Psoas muscle (tissue), 8 donors: ENCODE results near the gene ZBTB46. TPM values are rescaled to one million over a fixed set of nuclear protein-coding genes. Genes with fewer than 3 reads are reported as not detected.

Experiments
- ATAC-seq, 4 donors: fragments of 200-7000 bp; cut with Tn5 transposase; one replicate each; pipeline ENCODE4 v1.9.1; 2020; ENCODE audit warnings: moderate library complexity in 3 of 4, mild to moderate bottlenecking in 2 of 4
- DNase-seq, 2 donors: peaks; one replicate each; pipeline ENCODE4 v3.0.0-alpha.2; 2020
- H3K27ac ChIP-seq: fragments of 200-600 bp; one replicate; pipeline ENCODE4 v1.8.0; 2022
- H3K27me3 ChIP-seq, 3 donors: fragments of 200-600 bp in 1 of 3; one replicate each; pipeline versions ENCODE4 v1.6.1 to v1.8.0; 2013 to 2022; ENCODE audit warnings: low read length in 2 of 3, mild to moderate bottlenecking in 2 of 3, moderate library complexity in 1 of 3; ENCODE audit not compliant: insufficient read depth in 3 of 3
- H3K36me3 ChIP-seq, 2 donors: fragments of 200-600 bp in 1 of 2; one replicate each; pipeline versions ENCODE4 v1.6.1 to v1.8.0; 2013 to 2022; ENCODE audit warnings: low read depth in 1 of 2, mild to moderate bottlenecking in 1 of 2, moderate library complexity in 1 of 2; ENCODE audit not compliant: insufficient read depth in 1 of 2
- H3K4me1 ChIP-seq: fragments of 200-600 bp; one replicate; pipeline ENCODE4 v1.8.0; 2022
- H3K4me3 ChIP-seq: fragments of 200-600 bp; one replicate; pipeline ENCODE4 v1.8.0; 2022; ENCODE audit warnings: mild to moderate bottlenecking
- H3K9me3 ChIP-seq: fragments of 200-600 bp; one replicate; pipeline ENCODE4 v1.8.0; 2022
- CTCF ChIP-seq: fragments of 200-600 bp; IDR thresholded peaks from one replicate; pipeline ENCODE4 v1.8.0; 2022; ENCODE audit warnings: antibody characterized with exemption
- WGBS, 3 donors: extraction: QIAGEN DNeasy Blood & Tissue Kit; methylation state at CpG; one replicate each; pipeline versions ENCODE4 v1.1.6 to v1.1.7; 2013; 5-methylcytosine and 5-hydroxymethylcytosine counted together
- intact Hi-C, 2 donors: fragments of 100-400 bp; cut with DNase I; formaldehyde crosslinking; loops; one replicate each; pipeline versions ENCODE4 v1.11.0 to v1.14.2; 2022
- polyA plus RNA-seq, 3 donors: library from polyadenylated mRNA; stranded (reverse); fragments of 200-250 nt; gene quantifications; one replicate each; pipeline ENCODE4 v1.2.3, GENCODE V29; 2013
- total RNA-seq, 4 donors: library from RNA; stranded (reverse); fragmentation: NEBNext Ultra II Directional in 2 of 4; extraction: Animal tissue kit (Norgen Biotek cat#: 25700) in 2 of 4; gene quantifications; one replicate each; pipeline versions ENCODE4 v1.2.1 to v1.2.4, GENCODE V29; 2021 to 2023
- donor health status: healthy with polysubstance abuse.
- donor health status: DM: no; HTN: no; CAD: no; lungs with moderate emphysema.
- donor health status: Bipolar disorder and iron deficiency.
- donor health status: healthy.
- donor health status: DM: yes; HTN: yes; CAD: no.
- donor health status: DM: no; HTN: no; CAD: no.
- donor health status: DM: no; HTN: no; CAD: no.
- donor health status: DM: yes; HTN: yes; CAD: no.

The ZBTB46 gene
- total and polyA plus RNA-seq, 7 donors: 1.3 to 6.4 (median 4.5) TPM

- Histone ChIP-seq H3K36me3 (peaks cover 0 to 6% of the 10 kb centered on the region in 2 donors), H3K4me1 (no peaks in the 10 kb centered on the region), H3K9me3 (no peaks in the 10 kb centered on the region), H3K4me3 (no peak overlapping the region), H3K27ac (no peak overlapping the region), H3K27me3 (no peaks in the 10 kb centered on the region)
- intact Hi-C loops: no loop called here
- WGBS, 3 donors: 44 to 63% (median 51%) methylated on average over 38 of the region's 38 CpGs
- TF ChIP-seq CTCF: no peak
- no peak for DNase-seq
- peak in 1 of 4 donors; percentile 28 for ATAC-seq
Observed at GRCh38 chr20:63766695-63767426, 64.2 kb downstream of the ZBTB46 start.

DNA sequence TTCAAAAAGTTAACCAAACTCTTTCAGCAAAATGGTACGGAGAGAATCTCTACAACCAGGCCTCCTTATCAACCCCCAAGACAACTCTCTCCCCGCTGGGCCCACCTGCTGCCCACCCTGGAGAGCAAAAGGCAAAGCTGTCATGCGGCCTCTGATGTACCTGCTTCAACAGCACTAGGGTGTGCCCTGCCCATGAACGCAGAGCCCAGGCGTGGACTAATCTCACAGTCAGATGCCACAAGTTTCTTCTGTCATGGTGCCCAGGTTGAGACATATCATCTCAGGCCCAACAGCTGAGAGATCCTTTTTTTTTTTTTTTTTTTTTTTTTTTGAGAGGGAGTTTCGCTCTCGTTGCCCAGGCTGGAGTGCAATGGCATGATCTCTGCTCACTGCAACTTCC, 65.2 kb downstream of the ZBTB46 start:
- ATAC-seq: peak in 3 of 4 donors; percentile 41 to 69 (median 67)
- H3K36me3 ChIP-seq: peaks cover 0 to 6% of the 10 kb centered on the region in 2 donors

GRCh38 chr20:63765082-63765873, 65.8 kb downstream of the ZBTB46 start:
- ATAC-seq (no peak), DNase-seq (no peak)

More for the DNA sequence above, 65.2 kb downstream of the ZBTB46 start:
- 70 to 80% (median 78%) methylated on average over 7 of the region's 7 CpGs for WGBS, 3 donors
- Histone ChIP-seq H3K9me3 (no peaks in the 10 kb centered on the region), H3K4me3 (no peak overlapping the region), H3K27ac (no peak overlapping the region), H3K27me3 (no peaks in the 10 kb centered on the region), H3K4me1 (no peaks in the 10 kb centered on the region)
- intact Hi-C loops: no loop called here
- DNase-seq: no peak
- no peak for TF ChIP-seq CTCF

DNA sequence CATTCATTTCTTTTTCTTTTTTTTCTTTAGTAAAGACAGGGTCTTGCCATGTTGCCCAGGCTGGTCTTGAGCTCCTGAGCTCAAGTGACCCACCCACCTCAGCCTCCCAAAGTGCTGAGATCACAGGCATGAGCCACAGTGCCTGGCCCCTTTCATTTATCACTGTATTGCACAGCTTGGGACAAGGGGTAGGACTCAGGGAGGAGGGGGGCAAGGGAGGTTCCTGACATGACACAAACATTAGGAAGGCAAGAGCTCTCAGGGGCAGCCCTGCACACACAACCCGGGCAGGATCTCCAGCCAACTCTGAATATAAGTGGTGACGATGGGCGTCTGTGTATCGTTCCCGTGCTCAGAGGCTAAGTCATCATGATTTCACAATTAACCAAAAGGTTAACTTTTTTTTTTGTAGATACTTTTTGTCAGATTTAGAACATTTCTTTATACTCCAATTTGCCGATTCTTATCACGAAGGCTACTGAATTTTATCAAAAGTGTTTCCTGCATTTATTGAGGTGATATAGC, 71.6 kb downstream of the ZBTB46 start:
- H3K27ac ChIP-seq: no peak overlapping the region
- intact Hi-C loops: no loop called here
- H3K4me1 ChIP-seq: no peaks in the 10 kb centered on the region
- peak in 1 of 2 donors; percentile 27 for DNase-seq
- no peaks in the 10 kb centered on the region for H3K9me3 ChIP-seq
- no peak for ATAC-seq
- WGBS, 3 donors: 86 to 97% (median 89%) methylated on average over 7 of the region's 7 CpGs
- no peak overlapping the region for H3K4me3 ChIP-seq
- H3K36me3 ChIP-seq: no peaks in the 10 kb centered on the region
- TF ChIP-seq CTCF: no peak
- H3K27me3 ChIP-seq: no peaks in the 10 kb centered on the region

More at GRCh38 chr20:63765082-63765873, 65.8 kb downstream of the ZBTB46 start:
- Histone ChIP-seq H3K36me3 (peaks cover 0 to 6% of the 10 kb centered on the region in 2 donors), H3K9me3 (no peaks in the 10 kb centered on the region), H3K27ac (no peak overlapping the region), H3K4me3 (no peak overlapping the region), H3K4me1 (no peaks in the 10 kb centered on the region), H3K27me3 (no peaks in the 10 kb centered on the region)
- TF ChIP-seq CTCF: no peak
- WGBS, 3 donors: 83 to 86% (median 85%) methylated on average over 14 to 16 of the region's 16 CpGs
- intact Hi-C loops: no loop called here
